ENCODE data around the gene NES.

Gene NES

GRCh38 chr1:156665539-156665938 lies 11.7 kb downstream of the NES start:
- no peak for TF ChIP-seq CTCF (IDR thresholded peaks at IDR 0.05; ENCODE audit: low read length, missing control alignments)
- no peak overlapping the region for H3K4me3 ChIP-seq (replicated peaks; ENCODE audit: low read depth, low read length)
- no peak for DNase-seq (ENCODE audit: low read depth)

DNA sequence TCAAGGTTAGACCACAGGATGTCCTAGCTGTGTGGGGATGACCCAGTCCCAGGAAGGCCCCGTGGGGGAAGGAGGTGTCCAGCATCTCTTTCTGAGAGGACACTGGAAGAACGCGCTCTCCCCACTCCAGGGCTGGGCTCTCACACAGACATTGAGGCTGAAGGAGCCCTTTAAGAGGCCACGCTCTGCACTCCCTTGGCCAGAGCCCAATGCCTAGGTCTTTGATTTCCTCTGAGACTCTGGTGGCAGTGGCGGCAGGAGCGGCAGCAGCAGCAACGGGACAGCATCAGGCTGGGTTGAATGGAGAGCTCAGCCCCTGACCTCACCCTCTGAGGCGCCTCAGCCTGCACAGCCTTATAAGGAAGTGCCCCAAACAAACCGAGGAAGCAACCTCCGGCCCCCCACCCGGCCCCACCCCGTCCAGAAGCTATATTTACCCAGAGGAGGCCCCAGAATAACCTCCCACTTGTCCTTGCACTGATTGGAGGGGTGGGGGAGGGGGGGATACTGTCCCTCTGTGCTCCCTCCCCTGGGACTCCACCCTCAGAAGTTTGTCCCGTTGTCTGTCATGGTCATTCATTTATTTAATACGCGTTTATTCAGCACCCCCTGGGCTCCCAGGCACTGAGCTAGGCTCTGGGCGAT lies 12.3 kb downstream of the NES start:
- DNase-seq (ENCODE audit: low read depth) = no peak
- H3K4me3 ChIP-seq (replicated peaks; ENCODE audit: low read depth, low read length) = no peak overlapping the region

GRCh38 chr1:156664046-156664766 lies 13.0 kb downstream of the NES start:
- no peak overlapping the region for H3K4me3 ChIP-seq (replicated peaks; ENCODE audit: low read depth, low read length)
- no peak for TF ChIP-seq CTCF (IDR thresholded peaks at IDR 0.05; ENCODE audit: low read length, missing control alignments)
- no peak for DNase-seq (ENCODE audit: low read depth)

More for the DNA sequence above, 12.3 kb downstream of the NES start:
- no peak for TF ChIP-seq CTCF (IDR thresholded peaks at IDR 0.05; ENCODE audit: low read length, missing control alignments)

DNA sequence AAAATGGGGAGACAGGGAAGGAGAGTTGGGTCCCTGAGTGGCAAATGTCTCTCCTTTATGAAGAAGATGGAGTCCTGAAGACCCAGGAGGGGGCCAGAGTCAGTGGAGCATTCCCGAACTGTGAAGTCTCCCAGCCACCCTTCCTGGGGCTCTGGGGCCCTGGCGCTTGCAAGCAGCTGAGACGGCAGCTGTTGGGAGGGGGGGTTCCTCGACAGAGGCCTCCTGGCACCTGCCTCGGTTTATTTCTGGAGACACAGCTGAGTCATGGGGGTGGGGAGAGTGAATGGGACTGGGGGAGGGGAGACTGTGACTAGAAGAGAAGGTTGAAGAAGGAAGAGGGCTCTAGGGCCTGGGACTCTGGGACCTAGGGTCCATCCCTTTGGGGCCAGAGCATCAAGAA lies 14.0 kb downstream of the NES start:
- peak; percentile 53 for DNase-seq (ENCODE audit: low read depth)

GRCh38 chr1:156662800-156663055 lies 14.5 kb downstream of the NES start:
- no peak overlapping the region for H3K4me3 ChIP-seq (replicated peaks; ENCODE audit: low read depth, low read length)
- no peak for TF ChIP-seq CTCF (IDR thresholded peaks at IDR 0.05; ENCODE audit: low read length, missing control alignments)
- DNase-seq (ENCODE audit: low read depth) = no peak

More for the DNA sequence above, 14.0 kb downstream of the NES start:
- no peak for TF ChIP-seq CTCF (IDR thresholded peaks at IDR 0.05; ENCODE audit: low read length, missing control alignments)
- H3K4me3 ChIP-seq (replicated peaks; ENCODE audit: low read depth, low read length) = no peak overlapping the region

DNA sequence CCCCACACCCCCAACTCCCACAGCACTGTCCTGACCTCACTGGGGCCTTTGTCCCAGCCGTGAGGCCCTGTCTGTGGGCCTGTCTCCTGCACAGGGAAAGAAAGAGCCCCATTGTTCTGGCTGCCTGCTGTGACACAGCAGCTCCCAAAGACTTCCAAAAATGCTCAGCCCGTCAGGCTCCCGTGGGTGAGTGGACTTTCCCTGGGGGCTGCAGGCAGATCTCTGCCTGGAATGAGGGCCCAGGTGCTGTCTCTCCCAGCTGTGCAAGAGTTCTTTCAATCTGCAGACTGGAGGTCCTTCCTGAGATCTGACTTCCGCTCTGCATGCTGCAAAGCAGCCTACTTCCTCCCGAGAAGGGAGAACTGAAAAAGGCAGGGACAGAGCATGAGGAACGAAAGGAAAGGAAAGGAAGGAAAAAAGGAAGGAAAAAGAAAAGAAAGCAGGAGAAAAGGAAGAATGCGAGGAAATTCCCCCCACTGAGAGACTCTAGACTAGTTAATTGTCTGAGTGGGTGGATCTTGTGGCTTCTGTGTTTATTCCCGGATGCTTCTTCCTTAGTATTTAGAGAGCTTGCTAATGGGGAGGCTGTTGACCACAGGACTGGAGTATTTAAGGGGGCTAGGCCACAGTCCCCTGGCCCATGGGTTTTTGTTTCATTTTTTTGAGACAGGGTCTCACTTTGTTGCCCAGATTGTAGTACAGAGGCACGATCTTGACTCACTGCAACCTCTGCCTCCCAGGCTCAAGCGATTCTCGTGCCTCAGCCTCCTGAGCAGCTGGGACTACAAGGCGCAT lies 15.0 kb downstream of the NES start:
- peak; percentile 38 for DNase-seq (ENCODE audit: low read depth)
- no peak overlapping the region for H3K4me3 ChIP-seq (replicated peaks; ENCODE audit: low read depth, low read length)
- no peak for TF ChIP-seq CTCF (IDR thresholded peaks at IDR 0.05; ENCODE audit: low read length, missing control alignments)
